GM10847 (cell line): Measurements from ENCODE around the gene MGST1.

Experiments used
- POLR2A ChIP-seq: IDR thresholded peaks from 2 replicates; pipeline ENCODE4 v1.6.1; 2011; ENCODE audit not compliant: insufficient read length; ENCODE audit errors: extremely low read depth

MGST1 gene

GRCh38 chr12:16385782-16386646, 38.6 kb downstream of the MGST1 start:
- TF ChIP-seq POLR2A, result no peak

GRCh38 chr12:16387919-16388318, 40.5 kb downstream of the MGST1 start:
- no peak for TF ChIP-seq POLR2A

GRCh38 chr12:16389594-16389993, 42.1 kb downstream of the MGST1 start:
- TF ChIP-seq POLR2A, result no peak

GRCh38 chr12:16392846-16393535, 45.5 kb downstream of the MGST1 start:
- TF ChIP-seq POLR2A, result no peak

GRCh38 chr12:16399101-16399500, 51.7 kb downstream of the MGST1 start:
- TF ChIP-seq POLR2A, result no peak

GRCh38 chr12:16407346-16407745, 59.9 kb downstream of the MGST1 start:
- TF ChIP-seq POLR2A, result no peak
